Neural cell (in vitro differentiated cells): ENCODE results near the gene SLC2A14. TPM values are rescaled to one million over a fixed set of nuclear protein-coding genes. Genes with fewer than 3 reads are reported as not detected.

Source experiments
- polyA plus RNA-seq: library from polyadenylated mRNA; depleted of rRNA; stranded (reverse); fragments of >200 nt; gene quantifications from 2 replicates; pipeline ENCODE4 v1.2.3, GENCODE V29; 2014
- small RNA-seq, 3 experiments: library from RNA; depleted of rRNA; stranded (forward); fragments of <200 nt; gene quantifications; one replicate each; pipeline ENCODE3, GENCODE V24; 2012

SLC2A14 gene
- polyA plus RNA-seq, 1 donor from 2014 or later, result not detected

Small RNAs within 50 kb of the gene (small RNA-seq; reads per million reads assigned to genes)
- gene RF00019, result 0 to 1.2 (median 0) reads per million in 3 experiments

Other genes with a start within 250 kb of the SLC2A14 start
- gene APOBEC1, start 207.0 kb downstream of the SLC2A14 start, polyA plus RNA-seq, result not detected in 2 replicates
- gene GDF3, start 177.1 kb downstream of the SLC2A14 start, polyA plus RNA-seq, result not detected in 2 replicates
- gene DPPA3, start 161.5 kb downstream of the SLC2A14 start, polyA plus RNA-seq, result not detected in 2 replicates
- gene CLEC4C, start 125.5 kb downstream of the SLC2A14 start, polyA plus RNA-seq, result not detected in 2 replicates
- not detected in 2 replicates for gene NANOGNB, start 107.7 kb downstream of the SLC2A14 start, polyA plus RNA-seq
- gene NANOG, start 83.5 kb downstream of the SLC2A14 start, polyA plus RNA-seq, result not detected in 2 replicates
- gene SLC2A3, start 63.3 kb upstream of the SLC2A14 start, polyA plus RNA-seq, result 27.2 and 31.6 TPM in 2 replicates
- 5.8 and 6.4 TPM in 2 replicates for gene FOXJ2, start 159.8 kb upstream of the SLC2A14 start, polyA plus RNA-seq
- gene C3AR1, start 193.4 kb upstream of the SLC2A14 start, polyA plus RNA-seq, result not detected in 2 replicates
- 297 and 331 TPM in 2 replicates for gene NECAP1, start 209.4 kb upstream of the SLC2A14 start, polyA plus RNA-seq